GM12873 (cell line): Measurements from ENCODE around the gene RFTN2.

Experiments used
- TF ChIP-seq, protein P1 (sequence below): IDR thresholded peaks from 2 replicates; pipeline ENCODE4 v1.5.1; 2012; ENCODE audit warnings: low read depth, mild to moderate bottlenecking, moderate library complexity, low read length, control low read depth; ENCODE audit not compliant: insufficient read depth; ENCODE audit errors: missing control alignments

RFTN2 gene

DNA sequence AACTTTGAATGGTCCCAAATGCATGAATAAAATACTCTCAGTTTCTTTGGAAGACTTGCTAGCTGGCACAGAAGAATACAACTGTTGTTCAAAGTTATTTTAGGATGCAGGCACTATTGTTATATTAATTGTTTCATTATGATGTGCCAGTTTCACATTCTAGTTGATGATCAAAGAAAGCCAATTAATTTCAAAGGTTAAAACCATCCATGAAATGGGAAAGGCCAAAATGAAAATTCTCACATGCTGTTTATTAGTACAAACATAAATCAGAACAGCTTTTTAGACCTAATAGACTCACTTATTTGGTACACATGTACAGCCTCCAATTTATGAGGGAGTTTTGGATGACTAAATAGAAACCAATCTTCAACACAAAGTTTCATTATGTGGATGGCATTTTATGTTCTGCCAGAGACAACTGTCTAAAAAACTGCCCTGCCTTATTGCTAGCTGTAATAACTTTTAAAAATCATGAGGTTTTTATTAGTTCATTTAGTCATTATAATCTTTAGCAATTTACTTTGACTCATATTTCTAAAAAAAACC lies 42.2 kb downstream of the RFTN2 start:
- TF ChIP-seq, protein P1, sequence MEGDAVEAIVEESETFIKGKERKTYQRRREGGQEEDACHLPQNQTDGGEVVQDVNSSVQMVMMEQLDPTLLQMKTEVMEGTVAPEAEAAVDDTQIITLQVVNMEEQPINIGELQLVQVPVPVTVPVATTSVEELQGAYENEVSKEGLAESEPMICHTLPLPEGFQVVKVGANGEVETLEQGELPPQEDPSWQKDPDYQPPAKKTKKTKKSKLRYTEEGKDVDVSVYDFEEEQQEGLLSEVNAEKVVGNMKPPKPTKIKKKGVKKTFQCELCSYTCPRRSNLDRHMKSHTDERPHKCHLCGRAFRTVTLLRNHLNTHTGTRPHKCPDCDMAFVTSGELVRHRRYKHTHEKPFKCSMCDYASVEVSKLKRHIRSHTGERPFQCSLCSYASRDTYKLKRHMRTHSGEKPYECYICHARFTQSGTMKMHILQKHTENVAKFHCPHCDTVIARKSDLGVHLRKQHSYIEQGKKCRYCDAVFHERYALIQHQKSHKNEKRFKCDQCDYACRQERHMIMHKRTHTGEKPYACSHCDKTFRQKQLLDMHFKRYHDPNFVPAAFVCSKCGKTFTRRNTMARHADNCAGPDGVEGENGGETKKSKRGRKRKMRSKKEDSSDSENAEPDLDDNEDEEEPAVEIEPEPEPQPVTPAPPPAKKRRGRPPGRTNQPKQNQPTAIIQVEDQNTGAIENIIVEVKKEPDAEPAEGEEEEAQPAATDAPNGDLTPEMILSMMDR: no peak

DNA sequence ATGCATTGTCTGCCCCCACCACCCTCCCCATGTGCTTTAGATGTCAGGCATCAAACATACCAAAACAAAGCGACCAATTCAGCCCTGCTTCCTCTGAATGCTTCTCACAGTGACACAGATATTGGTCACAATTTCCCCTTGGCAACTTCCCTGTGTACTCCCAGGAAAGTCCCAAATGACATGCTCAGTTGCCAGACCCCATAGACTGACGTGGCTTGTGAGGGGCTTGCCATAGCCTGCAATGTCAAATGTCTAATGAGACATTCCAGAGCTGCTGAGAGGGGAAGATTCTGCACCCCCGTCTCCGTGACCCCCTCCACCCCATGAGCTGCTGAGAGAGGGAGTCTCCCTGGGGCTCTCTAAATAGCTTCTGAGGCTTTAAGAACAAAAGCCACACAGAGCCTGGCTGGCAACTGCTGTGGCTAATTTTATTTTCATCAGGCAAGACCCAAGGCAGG lies 47.3 kb downstream of the RFTN2 start:
- TF ChIP-seq, protein P1: no peak

DNA sequence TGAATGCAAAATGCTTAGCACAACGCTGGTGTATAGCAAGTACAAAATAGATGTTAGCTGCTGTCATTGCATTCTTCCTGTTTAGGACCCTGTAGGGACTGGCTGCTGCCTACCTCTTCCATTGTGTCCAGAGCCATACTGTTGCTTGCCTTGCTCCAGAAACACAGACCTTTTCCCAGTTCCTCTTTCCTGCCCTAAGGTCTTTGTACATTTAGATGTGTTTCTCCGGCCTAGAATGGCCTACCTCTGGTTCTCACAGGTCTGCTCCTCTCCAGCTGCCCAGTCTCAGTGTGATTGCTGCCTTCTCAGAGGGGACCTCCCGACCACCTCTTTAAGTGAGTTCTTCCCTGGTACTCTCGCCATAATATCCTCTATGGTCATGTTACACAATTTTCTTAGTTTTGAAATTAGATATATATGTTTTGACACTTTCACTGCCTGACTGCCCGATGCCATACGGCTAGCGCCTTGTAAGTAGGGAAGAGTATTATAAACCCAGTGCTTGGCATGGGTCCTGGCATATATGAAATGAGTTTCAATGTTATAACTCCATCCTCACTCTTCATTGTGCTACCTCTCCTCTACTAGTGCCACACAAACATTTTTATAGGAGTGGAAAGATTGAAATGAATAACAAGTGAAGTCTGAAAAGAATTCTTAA lies 48.3 kb downstream of the RFTN2 start:
- TF ChIP-seq, protein P1: no peak

DNA sequence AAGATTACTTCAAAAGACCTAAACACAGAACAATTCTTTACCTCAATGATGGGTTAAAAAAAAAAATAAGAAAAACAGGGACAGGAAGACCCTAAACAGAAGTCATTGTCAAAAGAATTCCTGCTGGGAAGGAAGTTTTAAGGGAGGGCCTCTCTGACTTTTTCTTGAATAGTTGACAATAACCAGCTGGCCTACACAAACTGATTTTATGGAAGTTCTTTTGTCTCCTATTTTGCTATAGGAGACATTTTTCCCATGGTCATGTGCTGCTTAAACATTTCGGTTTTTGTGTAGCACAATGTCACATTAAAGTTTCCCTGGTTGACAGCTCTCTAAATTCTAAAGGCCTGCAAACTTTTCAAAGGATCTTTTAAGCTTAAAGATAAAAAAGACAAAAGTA lies 55.3 kb downstream of the RFTN2 start:
- TF ChIP-seq, protein P1: no peak

DNA sequence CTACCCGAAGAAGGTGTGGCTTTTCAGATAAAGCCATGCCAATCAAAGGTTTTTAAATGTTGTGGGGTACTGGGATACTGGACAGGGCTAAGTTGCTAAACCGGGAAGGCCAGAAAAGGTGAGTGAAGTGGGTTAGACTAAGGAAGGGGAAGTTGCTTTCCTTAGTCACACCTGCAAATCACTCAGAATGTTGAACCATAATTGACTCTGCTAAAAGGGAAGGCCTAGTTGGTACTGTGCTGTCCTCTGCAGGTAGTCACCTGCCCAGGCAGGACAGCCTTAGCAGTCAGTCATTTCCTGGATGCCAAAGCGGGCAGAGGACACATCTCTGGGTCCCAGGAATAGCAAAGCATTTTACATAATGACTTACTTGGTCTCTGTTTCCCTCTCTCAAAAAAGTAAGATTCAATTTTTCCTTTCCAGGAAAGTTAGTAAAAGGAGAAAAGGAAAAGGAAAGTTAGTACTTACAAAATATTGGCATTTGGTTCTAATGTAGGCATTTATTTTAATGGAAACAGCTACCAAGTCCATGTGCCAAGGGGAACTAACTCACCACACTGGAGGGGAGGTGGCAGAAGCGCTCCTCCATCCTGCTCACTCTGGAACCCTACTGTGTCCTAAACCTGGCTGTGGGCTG lies 60.3 kb downstream of the RFTN2 start:
- TF ChIP-seq, protein P1: peak; percentile 46

DNA sequence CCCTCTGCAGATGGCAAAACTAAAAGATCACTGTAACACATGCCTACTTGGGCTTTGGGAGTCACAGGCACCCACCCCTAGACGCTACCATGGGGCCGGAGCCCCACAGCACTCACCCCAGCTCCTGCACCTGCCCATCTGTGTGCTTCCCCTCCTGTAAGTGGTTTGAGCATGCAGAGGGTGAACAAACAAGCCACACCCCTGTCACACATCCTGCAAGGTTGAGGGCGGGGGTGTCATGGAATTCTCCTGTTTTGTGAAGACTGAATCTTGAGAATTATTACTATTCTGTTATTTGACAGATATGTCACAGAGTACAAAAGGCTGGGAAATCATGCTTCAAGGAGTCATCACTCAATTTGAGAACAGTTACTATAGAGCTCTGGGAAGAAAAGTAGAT lies 60.9 kb downstream of the RFTN2 start:
- TF ChIP-seq, protein P1: no peak

DNA sequence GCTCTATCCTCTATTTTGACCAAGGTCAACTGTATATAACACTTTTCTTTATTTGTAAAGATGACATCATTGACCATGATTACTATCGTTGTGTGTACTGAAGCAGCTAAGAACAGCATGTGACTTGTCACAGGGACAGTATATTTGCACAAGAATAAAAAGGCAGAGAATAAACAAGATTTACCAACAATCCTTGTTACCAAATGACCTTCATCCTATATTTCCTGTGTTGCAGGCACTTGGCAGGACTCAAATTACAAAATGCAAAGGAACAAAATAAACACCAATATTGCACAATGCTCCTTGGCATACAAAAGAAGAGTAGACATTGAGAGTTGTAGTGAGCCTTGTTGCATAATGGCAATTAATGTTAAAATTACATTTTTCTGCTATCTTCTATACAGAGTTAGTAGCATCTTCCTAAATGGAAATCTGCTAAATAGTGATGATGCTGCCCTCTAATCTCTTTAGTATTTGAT lies 61.8 kb downstream of the RFTN2 start:
- TF ChIP-seq, protein P1: no peak
